Activated T-helper 1 cell treated with Interleukin-2 at 50 U/mL for 16 hours (primary cell): ENCODE measurements around the gene AKNA.

ENCODE experiments used
- DNase-seq: peaks from one replicate; pipeline ENCODE4 v3.0.0-alpha.2; 2020; ENCODE audit warnings: low read depth

Gene AKNA

GRCh38 chr9:114287001-114287762, 100.6 kb downstream of the AKNA start:
- DNase-seq = no peak

GRCh38 chr9:114286146-114286679, 101.6 kb downstream of the AKNA start:
- no peak for DNase-seq

GRCh38 chr9:114285166-114285867, 102.5 kb downstream of the AKNA start:
- no peak for DNase-seq

DNA sequence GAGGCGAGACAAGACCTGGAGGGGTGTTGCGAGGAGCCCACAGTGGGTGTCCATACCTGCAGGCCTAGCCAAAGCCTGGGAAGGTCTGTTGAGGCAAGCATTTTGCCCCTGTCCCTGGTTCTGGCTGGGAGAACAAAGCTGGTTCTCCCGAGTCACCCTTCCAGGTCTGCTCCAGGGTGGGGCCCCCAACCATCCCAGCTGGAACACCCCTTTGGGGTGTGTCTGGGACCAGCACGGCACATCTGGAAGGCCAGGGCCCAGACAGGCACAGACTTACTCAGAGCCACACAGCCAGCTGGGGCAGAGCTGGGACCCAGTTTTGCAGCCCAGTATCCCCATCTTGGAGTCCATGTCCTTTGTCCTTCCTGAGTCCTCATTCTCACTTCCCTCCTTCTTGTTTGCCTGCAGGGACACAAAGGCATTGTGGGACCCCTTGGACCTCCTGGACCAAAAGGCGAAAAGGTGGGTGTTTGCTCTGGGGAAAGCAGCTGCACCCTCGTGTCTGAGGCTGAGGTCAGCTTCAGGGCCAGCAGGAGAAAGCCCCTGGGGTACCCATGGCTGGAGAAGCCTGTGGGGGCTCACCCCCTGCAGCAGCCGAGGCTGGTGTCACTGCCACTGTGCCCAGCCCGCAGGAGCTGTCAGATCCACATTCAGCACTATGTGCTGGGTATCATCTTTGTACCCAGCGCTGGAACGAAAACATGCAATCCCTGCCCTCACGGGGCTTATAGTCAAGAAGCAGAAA, 103.3 kb downstream of the AKNA start:
- DNase-seq = no peak
